ENCODE results near the gene SCN2A.

GRCh38 chr2:165273176-165273575, 34.0 kb downstream of the SCN2A start:
- no peak for TF ChIP-seq POLR2AphosphoS5 (IDR thresholded peaks at IDR 0.05; ENCODE audit: low read depth, low read length)
- TF ChIP-seq POLR2A (IDR thresholded peaks at IDR 0.05; ENCODE audit: low read depth, low read length): no peak

All from GM12891 (cell line).